GM20000 (cell line): ENCODE results near the gene RBMS3.

Experiments used
- DNase-seq: peaks from one replicate; pipeline ENCODE4 v3.0.0; 2012; ENCODE audit warnings: low spot score
- TF ChIP-seq, protein P1 (sequence below): IDR thresholded peaks from 2 replicates; pipeline ENCODE4 v1.5.1; 2012; ENCODE audit warnings: mild to moderate bottlenecking, control low read depth; ENCODE audit errors: extremely low read depth, missing control alignments

Gene RBMS3

DNA sequence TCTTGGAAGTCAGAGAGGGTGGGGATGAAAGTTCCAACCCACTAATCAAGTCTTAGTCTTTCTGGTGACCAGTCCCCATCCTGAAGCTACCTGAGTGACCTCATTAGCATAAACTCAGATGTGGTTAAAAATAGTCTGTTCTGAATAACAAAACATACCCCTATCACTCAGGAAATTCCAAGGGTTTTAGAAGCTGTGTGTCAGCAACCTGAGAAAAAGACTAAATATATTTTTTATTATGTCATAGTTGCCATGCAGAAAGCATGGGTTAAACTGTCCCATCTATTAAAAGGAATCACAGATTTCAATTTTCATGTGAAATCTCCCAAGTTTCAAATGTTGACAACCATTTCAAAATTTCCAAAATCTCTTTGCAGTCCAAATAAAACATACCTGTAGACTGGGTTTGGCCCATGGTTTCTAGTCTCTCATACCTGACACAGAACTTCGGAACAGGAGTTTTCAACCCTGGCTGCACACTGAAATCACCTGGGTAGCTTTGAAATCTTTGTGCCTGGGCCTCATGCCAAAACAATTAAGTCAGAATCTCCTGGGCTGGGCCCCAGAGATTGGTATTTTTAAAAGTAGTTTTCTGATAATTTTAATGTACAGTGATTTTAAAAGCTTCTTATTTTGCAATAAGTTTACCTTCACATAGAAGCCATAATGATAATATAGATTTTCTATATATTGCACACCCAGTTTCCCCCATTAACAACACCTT is 476.3 kb downstream of the RBMS3 start:
- DNase-seq = no peak
- TF ChIP-seq, protein P1, sequence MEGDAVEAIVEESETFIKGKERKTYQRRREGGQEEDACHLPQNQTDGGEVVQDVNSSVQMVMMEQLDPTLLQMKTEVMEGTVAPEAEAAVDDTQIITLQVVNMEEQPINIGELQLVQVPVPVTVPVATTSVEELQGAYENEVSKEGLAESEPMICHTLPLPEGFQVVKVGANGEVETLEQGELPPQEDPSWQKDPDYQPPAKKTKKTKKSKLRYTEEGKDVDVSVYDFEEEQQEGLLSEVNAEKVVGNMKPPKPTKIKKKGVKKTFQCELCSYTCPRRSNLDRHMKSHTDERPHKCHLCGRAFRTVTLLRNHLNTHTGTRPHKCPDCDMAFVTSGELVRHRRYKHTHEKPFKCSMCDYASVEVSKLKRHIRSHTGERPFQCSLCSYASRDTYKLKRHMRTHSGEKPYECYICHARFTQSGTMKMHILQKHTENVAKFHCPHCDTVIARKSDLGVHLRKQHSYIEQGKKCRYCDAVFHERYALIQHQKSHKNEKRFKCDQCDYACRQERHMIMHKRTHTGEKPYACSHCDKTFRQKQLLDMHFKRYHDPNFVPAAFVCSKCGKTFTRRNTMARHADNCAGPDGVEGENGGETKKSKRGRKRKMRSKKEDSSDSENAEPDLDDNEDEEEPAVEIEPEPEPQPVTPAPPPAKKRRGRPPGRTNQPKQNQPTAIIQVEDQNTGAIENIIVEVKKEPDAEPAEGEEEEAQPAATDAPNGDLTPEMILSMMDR = no peak

DNA sequence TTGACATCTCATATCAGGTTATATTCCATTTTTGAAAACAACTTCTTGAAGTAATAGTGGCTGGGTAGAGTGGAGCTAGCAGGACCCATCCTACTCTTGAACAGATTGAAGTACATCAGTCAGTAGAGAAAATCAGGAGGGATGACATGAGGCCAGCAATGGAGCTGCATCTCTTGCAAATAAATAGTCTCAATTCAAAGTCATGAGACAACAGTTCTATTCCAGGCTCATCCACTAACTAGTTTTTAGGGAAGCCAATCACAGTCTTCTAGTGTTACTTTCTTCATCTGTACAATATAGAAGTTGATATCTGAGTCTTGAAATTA is 477.2 kb downstream of the RBMS3 start:
- DNase-seq = no peak
- TF ChIP-seq, protein P1 = no peak

DNA sequence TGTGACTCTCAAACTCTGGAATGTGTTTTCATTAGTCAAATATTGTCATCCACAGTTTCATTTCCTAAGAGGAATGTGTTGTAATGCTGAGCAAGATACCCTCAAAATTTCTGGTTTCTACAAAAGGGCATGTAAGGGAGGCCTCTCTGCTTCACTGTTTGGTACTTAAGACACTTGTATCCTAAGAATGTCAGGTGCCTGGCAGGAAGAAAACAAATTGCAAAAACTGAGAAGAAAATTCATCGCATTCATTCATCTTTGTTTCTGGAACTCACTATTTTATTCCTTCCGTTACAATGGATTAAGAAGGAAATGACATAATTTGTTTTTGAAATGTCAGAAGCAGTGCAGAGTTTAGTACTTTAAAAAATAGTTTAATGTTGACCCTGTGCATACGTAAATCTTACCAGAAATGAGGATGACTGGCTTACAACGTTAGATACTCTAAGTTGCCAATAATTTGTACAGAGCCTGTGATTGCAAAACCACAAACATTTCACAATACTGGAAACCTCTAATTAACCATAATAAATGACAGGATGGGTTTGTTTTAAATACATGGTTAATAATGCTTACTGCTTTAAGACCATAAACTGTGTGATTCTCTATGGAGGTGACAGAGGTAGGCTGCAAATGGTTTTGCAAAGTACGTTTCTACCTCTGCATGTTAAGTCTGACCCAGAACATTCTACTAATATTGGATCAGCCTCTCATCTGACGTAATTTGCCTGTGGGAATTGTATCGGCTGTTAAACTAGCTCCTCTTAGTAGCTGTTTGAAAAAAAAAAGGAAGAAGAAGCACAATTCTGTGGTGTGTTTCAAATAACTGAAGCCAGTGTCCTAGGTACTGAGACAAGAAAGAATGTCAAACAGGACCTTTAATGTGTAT is 477.8 kb downstream of the RBMS3 start:
- TF ChIP-seq, protein P1 = no peak
- no peak for DNase-seq

DNA sequence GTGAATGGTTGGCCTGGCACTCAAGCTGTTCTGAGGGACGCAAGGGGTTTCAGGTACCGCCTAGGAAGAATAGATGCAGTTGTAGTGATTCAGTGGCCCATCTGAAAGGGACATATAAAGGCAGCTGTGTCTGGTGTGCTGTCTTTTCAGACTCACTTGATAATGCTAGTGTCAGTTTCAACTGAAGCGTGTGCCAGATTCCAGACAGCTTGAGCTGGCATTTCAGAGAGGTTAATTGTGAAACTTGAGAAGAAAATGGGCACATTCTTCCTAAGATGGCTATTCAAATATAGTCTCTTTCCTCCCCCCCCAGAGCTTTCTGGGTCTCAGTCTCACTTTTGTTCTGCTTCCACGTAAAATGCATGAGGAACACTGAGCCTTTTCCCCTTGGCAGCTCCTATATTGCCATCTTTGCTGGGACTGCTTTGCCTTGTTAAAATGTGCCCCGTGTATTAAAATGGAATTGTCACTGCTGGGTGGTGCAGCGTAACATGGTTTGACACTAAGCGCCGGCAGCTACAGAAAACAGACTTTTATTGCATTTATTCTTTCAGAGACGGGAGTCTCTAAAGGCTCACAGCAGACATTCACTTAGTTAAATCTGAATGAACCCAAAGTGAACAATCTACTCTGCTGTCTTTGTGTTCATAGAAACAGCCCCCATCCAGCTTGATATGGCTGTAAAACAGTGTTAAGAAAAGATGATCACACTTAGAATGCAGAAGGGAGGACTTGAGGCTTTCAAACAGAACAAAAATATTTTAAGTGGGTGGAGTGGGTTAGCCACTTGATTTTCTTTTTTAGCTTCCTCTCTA is 478.7 kb downstream of the RBMS3 start:
- DNase-seq = no peak

DNA sequence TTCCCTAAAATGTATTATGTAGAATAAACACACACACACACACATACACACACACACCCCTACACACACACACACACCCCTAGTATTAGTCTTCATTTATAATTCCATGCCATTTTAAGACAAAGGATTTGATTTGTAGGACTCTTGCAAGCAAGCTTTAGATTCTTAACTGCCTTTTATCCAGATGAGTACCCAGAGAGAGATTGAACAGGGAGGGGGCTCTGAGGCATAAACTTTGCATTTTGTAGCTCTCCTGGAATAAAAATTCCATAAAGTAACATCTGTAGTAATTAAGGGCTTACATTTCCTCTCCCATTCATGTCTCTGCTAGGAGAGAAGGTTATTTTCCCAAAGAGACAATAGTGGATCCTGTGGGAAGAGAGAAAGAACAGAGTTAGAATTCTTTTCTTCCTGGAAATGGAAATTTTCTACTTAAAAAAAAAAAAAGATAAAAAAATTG is 479.4 kb downstream of the RBMS3 start:
- TF ChIP-seq, protein P1 = no peak

More for the DNA sequence above, 478.7 kb downstream of the RBMS3 start:
- TF ChIP-seq, protein P1 = no peak

DNA sequence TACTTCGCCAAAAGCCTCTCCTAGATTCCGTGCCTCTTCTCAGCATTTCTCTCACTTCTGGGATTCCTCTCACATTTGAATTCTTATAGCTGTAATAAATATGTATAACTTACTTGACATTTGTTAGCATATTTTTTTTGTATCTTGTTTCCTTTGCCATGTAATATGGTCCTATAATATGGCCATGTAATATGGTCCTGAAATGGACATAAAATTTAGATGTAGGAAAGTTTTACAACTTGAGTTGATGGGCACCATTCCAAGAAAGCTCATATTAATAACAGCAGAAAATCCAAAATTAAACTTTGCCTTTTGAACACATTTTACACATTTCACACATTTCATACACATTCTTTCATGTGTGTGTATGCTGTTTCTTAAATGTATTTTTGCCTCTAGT is 480.6 kb downstream of the RBMS3 start:
- DNase-seq = no peak
- TF ChIP-seq, protein P1 = no peak

More for the DNA sequence above, 479.4 kb downstream of the RBMS3 start:
- DNase-seq = no peak

DNA sequence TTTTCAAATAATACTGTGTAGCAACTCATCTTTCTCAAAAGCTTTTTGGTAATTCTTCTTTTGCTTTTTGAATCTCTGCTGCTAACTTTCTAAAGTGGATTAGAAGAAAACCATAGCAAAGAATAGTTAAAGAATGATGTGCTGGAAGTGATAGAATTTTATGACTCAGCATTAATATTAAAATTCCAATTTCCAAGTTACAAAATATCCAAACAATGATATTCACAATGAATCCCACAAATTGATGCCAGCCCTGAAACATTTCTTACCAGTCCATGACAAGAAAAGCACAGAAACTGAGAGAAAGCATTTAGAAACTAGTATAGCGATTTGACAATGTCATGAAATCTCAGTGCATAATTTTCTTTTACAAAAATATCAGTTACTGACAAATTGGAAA is 482.2 kb downstream of the RBMS3 start:
- no peak for DNase-seq
- TF ChIP-seq, protein P1 = no peak
